Measurements from ENCODE around the gene RXRA. TPM values are rescaled to one million over a fixed set of nuclear protein-coding genes. Genes with fewer than 3 reads are reported as not detected.

The RXRA gene
- total RNA-seq, 4 donors from 2014 or later, result 39.4 to 81.3 (median 67.4) TPM

- TF ChIP-seq CTCF (IDR thresholded peaks at IDR 0.05), result no peak
- TF ChIP-seq POLR2A (IDR thresholded peaks at IDR 0.05), result peak in 1 of 2 donors; percentile 5
- no peak overlapping the region for H3K4me3 ChIP-seq (replicated peaks in 1 of 3)
- intact Hi-C loops (cut with DNase I), result loop anchor here (5.0 kb wide), 1 partner anchor 34 kb away; no protein-coding TSS in a partner anchor
- no peaks in the 10 kb centered on the region for H3K9me3 ChIP-seq
- WGBS, 2 donors, result 52 to 54% methylated on average over 14 of the region's 25 CpGs
- no peaks in the 10 kb centered on the region for H3K36me3 ChIP-seq
- peak; percentile 95 to 96 for DNase-seq
- peak overlapping the region; percentile 26 to 72 (median 70) for H3K27ac ChIP-seq
- H3K4me1 ChIP-seq, result peaks cover 47 to 66% of the 10 kb centered on the region in 2 donors
- H3K27me3 ChIP-seq, result no peaks in the 10 kb centered on the region
Observed at GRCh38 chr9:134366223-134367031, 40.2 kb downstream of the RXRA start.

GRCh38 chr9:134367061-134367460 lies 40.8 kb downstream of the RXRA start:
- H3K27me3 ChIP-seq, result no peaks in the 10 kb centered on the region
- H3K9me3 ChIP-seq, result no peaks in the 10 kb centered on the region
- no peak for DNase-seq
- 84 to 87% methylated on average over 11 to 12 of the region's 12 CpGs for WGBS, 2 donors
- H3K4me3 ChIP-seq (replicated peaks in 1 of 3), result no peak overlapping the region
- H3K4me1 ChIP-seq, result peaks cover 48 to 72% of the 10 kb centered on the region in 2 donors
- peak overlapping the region in 2 of 3 donors; percentile 70 to 72 for H3K27ac ChIP-seq
- TF ChIP-seq POLR2A (IDR thresholded peaks at IDR 0.05) (no peak), CTCF (IDR thresholded peaks at IDR 0.05) (no peak)
- no peaks in the 10 kb centered on the region for H3K36me3 ChIP-seq
- intact Hi-C loops (cut with DNase I), result loop anchor here (5.0 kb wide), 1 partner anchor 35 kb away; no protein-coding TSS in a partner anchor

- no peaks in the 10 kb centered on the region for H3K9me3 ChIP-seq
- 79 to 81% methylated on average over 13 to 18 of the region's 19 CpGs for WGBS, 2 donors
- no peaks in the 10 kb centered on the region for H3K36me3 ChIP-seq
- no peak overlapping the region for H3K4me3 ChIP-seq (replicated peaks in 1 of 3)
- no peaks in the 10 kb centered on the region for H3K27me3 ChIP-seq
- DNase-seq, result no peak
- H3K27ac ChIP-seq, result peak overlapping the region in 1 of 3 donors; percentile 17
- intact Hi-C loops (cut with DNase I), result loop anchor here (5.0 kb wide), 1 partner anchor 36 kb away; no protein-coding TSS in a partner anchor
- peaks cover 54 to 81% of the 10 kb centered on the region in 2 donors for H3K4me1 ChIP-seq
- no peak for TF ChIP-seq CTCF (IDR thresholded peaks at IDR 0.05)
- no peak for TF ChIP-seq POLR2A (IDR thresholded peaks at IDR 0.05)
Observed at GRCh38 chr9:134367791-134368490, 41.7 kb downstream of the RXRA start.

GRCh38 chr9:134368571-134368970 lies 42.3 kb downstream of the RXRA start:
- Histone ChIP-seq H3K9me3 (no peaks in the 10 kb centered on the region), H3K36me3 (no peaks in the 10 kb centered on the region), H3K27ac (no peak overlapping the region), H3K27me3 (no peaks in the 10 kb centered on the region), H3K4me1 (peaks cover 60 to 87% of the 10 kb centered on the region in 2 donors), H3K4me3 (replicated peaks in 1 of 3) (no peak overlapping the region)
- TF ChIP-seq POLR2A (IDR thresholded peaks at IDR 0.05) (no peak), CTCF (IDR thresholded peaks at IDR 0.05) (no peak)
- intact Hi-C loops (cut with DNase I), result loop anchor here (5.0 kb wide), 1 partner anchor 36 kb away; no protein-coding TSS in a partner anchor
- 87 to 94% methylated on average over 3 of the region's 3 CpGs for WGBS, 2 donors
- no peak for DNase-seq

All from thyroid gland (tissue), 4 donors.